HT1080 (cell line): ENCODE measurements around the gene TNFSF4. TPM values are rescaled to one million over a fixed set of nuclear protein-coding genes. Genes with fewer than 3 reads are reported as not detected.
"Not testable (repeated sequence)": the region's sequence is repeated elsewhere in the genome, so short reads cannot be mapped to it uniquely, and the experiment has no call there.

ENCODE experiments used
- DNase-seq: peaks from one replicate; pipeline ENCODE4 v3.0.0-alpha.2; 2015; ENCODE audit warnings: low read depth
- polyA plus RNA-seq, 2 experiments: library from polyadenylated mRNA; depleted of rRNA; stranded (reverse); fragments of >200 nt; gene quantifications; 2 replicates each; pipeline ENCODE4 v1.2.3, GENCODE V29; 2015
- total RNA-seq: library from RNA; depleted of rRNA; stranded (reverse); fragments of >200 nt; shearing (Covaris generic); gene quantifications from 2 replicates; pipeline ENCODE4 v1.2.3, GENCODE V29; 2014; rRNA removed

Gene TNFSF4, protein sequence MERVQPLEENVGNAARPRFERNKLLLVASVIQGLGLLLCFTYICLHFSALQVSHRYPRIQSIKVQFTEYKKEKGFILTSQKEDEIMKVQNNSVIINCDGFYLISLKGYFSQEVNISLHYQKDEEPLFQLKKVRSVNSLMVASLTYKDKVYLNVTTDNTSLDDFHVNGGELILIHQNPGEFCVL
- total RNA-seq = 0.07 TPM in 1 of 2 replicates, not detected in the other
- polyA plus RNA-seq (2015; cell fraction: cytosol; rRNA removed) = 0.21 and 0.24 TPM in 2 replicates
- polyA plus RNA-seq (2015; cell fraction: nucleus; rRNA removed) = 0.03 and 0.18 TPM in 2 replicates

DNA sequence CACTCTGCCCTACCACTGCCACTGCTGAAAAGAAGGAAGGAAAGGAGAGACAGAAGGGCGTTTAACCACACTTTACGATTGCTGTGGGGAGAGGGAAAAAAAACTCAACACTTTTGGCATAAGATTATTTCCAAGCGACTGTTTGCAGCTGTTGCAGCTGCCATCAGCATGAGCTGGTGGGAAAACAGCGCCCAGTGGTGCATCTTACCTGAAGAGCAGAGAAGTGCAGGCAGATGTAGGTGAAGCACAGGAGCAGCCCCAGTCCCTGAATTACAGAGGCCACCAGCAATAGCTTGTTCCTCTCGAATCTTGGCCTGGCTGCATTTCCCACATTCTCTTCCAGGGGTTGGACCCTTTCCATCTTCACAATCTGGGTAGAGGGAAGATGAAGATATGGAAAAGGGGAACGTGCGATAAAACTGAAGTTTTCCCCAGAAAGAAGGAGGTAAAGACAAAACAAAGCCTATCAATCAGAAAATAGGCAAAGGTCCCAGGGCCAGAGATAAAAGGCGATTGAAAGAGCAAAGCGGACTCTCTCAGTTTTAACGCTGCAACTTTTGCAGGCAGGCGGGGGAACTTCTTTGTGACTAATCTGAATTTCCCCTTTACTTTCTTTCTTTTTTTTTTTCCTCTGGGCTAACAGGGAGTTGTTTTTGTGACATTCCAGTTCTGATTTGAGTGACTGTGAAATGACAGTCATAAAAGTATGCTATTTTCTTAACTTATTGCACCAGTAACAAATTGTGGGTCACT is at the start of gene TNFSF4:
Gene TNFSF4 (minus strand): TSS at position 516 of the 753 bp plus-strand sequence. CDS start 155 bp downstream, at position 361.
- DNase-seq = no peak

DNA sequence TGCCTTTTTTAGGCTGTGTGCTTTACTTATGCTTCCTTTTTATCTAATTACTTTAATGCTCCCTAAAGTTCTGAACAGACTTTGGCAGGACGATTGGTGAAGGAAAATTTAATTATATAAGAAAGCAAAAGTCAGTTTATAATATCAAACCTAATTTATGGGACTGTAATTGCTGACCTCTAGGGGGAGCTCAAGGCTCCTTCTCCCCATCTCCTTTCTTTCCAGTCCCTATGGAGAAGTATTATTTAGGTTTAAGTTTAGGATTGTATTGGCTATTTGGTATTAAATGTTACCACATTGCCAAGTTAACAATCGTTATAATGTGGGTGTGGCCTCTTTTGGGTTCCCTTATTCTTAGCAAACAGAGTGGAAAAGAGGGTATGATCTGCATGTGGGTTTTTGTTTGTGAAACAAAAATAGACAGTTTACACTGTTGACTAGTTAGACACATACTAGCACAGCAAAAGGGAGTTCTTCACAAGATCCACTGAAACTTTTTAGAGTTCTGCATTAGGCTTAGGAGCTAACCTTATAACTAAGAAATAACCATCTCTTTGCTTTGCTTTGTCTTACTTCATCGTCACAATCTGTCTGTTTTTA is 48.2 kb upstream of the TNFSF4 start:
- DNase-seq = peak; percentile 30

DNA sequence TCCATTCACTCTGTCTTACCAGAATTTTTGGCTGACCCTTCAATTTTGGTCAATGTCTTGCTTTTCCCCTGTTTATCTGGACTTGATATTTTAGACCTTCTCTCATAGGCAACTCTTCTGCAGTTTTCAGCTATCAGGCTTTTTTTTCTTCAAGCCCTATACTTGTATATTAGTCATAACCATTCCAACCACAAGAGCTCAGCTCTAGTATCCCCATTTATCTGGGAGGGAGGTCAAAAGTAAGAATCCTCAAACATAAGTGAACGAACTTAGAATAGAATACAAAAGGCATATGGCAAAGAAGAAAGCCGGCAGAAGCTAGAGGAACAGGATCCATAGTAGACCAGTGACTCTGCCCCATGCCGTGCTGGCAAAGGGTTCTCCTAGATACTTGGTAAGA is 45.9 kb upstream of the TNFSF4 start:
- peak; percentile 21 for DNase-seq

DNA sequence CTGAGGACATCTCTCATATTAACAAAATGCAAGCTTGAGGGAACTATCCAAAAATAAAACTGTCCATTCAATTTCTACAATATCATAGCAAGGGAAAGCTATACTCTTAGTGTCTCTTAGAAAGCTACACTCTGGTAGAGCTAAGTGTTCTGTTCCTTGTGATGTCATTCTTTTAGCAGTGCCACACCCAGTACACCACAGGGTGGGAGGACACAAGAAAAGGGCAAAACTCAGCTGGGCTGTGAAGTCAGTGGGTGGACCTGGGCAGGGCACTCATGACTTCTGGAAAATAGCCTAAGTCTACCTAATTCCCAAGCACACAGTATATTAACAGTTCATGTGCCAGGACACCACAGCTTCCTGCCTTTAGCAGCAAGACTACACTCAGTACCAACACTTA is 42.2 kb upstream of the TNFSF4 start:
- DNase-seq = no peak

DNA sequence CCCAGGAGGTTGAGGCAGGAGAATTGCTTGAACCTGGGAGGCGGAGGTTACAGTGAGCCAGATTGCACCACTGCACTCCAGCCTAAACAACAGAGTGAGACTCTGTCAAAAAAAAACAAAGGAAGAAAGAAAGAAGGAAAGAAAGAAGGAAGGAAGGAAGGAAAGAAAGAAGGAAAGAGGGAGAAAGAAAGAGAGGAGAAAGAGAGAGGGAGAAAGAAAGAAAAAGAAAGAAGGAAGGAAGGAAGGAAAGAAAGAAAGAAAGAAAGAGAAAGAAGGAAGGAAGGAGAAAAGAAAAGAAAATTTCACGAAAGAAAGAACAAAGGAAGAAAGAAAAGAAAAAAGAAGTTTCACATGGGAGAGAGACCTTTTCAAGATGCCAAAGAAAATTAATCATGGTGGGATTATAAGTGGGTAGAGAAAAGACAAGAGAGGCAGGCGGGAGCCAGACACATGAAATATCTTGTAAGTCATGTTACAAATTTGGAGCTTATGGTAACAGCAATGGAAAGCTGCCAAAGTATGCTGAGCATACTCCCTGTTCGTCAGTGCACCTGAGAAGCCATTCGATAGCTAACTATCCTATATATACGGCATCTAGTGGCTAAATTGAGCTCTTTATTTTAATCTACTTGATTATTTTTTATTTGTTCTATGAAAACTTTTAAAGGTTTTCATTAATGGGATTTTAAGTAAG is 41.3 kb upstream of the TNFSF4 start:
- DNase-seq = no peak

DNA sequence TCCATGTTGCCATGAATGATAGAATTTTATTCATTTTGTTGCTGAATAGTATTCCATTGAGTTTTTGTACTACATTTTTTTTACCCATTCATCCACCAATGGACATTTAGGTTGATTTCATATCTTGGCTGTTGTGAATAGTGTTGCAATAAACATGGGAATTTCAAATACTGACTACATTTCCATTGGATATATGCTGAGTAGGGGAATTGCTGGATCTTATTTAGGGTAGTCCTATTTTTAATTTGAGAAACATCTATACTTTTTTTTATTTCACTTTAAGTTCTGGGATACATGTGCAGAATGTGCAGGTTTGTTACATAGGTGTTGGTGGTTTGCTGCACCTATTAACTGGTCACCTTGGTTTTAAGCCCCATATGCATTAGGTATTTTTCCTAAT is 38.8 kb upstream of the TNFSF4 start:
- DNase-seq = no peak

DNA sequence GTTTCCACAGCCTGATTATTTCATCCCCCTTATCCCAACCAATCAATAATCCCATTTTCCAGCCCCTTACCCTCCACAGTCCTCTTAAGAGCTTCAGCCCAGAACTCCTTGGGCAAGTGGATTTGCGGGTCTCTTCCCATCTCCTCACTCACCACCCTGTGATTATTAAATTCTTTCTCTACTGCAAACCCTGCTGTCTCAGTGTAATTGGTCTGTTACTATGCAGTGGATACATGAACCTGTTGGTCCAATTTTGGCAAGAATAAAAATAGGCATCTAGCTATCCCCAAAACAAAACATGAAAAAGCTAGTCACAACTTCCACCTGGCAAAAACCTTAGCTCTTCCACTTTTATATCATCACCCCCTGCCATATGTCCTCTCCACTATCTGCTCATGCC is 36.2 kb upstream of the TNFSF4 start:
- no peak for DNase-seq

DNA sequence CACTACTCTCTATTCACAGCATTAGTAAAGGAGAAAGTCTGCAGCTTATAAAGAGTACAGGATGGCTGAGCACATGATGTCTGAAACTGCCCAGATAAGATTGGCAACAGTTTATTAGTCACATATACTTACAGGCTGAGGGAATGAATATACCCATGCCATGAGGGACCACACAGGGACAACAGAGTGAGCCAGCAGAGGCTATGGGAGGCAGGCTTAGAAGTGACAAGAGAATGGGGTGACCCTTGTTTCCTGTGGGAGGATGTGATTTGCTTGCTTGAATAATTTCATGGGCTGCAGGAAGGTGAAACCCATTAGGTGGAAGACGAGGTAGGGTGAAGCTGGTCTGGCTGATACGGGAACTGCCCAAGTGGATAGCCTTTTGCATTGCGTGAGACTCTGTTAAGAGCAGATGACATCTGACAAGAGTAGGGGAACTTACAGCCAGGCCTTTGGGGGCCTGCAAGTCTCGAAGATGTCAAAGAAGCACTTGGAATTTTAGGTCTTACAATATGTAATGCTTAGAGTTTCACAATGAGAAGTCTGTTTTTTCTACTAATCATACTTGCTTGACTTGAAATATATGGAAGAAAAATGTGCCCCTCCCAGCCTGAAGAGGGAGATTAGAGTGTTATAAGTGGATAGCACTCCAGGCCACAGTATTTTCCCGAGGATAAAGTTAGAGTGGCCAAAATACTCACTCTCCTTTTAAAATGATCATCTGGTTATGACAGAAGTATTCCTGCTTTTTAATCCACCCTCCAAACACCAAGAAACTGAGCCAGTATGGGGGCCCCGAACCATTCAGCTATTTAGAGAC is 34.6 kb upstream of the TNFSF4 start:
- DNase-seq = no peak

DNA sequence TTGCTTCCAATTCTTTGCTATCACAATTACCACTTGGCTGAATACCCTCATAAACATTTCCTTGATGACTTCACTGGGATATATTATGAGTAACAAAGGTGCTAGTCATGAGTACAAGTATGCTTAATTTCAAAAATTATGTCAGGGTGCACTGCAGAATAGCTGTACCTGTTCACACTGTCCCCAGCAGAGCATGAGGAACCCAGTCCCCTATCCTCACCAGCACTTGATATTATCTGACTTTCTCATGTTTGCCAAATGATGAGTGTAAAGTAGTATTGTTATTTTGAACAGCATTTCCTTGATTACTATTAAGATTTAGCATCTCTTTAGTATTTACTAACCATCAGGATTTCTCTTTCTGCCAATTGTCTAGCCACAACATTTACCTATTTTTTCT is 33.5 kb upstream of the TNFSF4 start:
- DNase-seq = no peak

DNA sequence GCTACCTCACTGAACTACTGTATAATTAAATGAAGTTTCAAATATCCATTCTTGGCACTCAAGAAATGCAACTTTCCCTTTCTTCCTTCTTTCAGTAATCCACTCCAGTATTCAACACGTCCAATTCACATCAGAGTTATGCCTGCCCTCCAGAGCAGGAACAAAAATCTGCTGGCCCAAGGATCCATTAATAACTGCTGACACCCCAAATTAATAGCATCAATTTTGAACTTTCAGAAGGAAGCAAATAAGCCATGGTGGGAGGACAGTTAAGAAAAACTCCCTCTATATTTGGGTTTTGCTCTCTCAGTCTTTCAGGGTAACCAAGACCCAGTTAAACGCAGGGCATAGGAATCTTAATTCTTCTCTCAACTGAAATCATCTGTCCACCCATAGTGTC is 31.9 kb upstream of the TNFSF4 start:
- DNase-seq = no peak

DNA sequence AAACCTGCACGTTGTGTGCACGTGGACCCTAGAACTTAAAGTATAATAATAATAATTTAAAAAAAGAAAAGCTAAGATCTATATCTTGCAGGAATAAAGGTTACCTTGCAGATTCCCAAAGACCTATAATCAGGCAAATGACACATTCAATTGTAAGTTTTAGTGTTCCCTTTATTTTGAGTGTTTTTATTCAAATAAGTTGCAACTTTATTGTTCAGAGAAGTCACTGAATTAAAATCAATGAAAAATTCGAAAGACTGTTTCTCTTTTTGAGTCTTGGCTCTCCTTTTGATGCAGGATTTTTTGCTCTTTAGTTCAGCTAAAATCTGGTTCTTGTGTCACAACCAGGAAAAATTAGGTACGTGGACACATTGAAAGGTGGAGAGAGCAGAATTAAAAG is 27.8 kb upstream of the TNFSF4 start:
- DNase-seq = no peak

DNA sequence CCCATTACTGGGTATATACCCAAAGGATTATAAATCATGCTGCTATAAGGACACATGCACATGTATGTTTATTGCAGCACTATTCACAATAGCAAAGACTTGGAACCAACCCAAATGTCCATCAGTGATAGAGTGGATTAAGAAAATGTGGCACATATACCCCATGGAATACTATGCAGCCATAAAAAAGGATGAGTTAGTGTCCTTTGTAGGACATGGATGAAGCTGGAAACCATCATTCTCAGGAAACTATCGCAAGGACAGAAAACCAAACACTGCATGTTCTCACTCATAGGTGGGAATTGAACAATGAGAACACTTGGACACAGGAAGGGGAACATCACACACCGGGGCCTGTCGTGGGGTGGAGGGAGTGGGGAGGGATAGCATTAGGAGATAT is 27.3 kb upstream of the TNFSF4 start:
- DNase-seq = not testable (repeated sequence)

DNA sequence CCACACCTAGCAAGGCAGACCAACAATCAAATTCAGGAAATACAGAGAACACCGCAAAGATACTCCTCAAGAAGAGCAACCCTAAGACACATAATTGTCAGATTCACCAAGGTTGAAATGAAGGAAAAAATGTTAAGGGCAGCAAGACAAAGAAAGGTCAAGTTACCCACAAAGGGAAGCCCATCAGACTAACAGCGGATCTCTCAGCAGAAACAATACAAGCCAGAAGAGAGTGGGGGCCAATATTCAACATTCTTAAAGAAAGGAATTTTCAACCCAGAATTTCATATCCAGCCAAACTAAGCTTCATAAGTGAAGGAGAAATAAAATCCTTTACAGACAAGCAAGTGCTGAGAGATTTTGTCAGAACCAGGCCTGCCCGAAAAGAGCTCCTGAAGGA is 21.9 kb upstream of the TNFSF4 start:
- DNase-seq = not testable (repeated sequence)

DNA sequence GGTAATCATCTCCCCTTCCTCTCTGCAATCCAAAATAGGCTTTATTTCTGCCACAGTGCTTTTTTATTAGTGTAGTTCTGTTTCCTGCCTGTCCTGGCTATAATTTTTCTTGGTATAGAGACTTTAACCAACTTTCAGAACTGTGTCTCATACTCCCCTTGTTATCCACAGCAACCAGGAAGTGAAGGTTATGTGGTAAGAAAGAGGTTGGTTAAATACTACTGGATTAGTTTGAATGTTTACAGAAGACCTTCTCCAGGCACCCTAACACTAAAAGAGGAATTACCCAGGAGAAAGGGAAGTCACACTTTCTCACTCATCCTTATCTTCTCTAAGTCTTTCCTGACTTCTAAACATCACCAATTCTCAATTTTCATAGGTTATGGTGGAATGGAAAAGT is 17.8 kb upstream of the TNFSF4 start:
- no peak for DNase-seq

DNA sequence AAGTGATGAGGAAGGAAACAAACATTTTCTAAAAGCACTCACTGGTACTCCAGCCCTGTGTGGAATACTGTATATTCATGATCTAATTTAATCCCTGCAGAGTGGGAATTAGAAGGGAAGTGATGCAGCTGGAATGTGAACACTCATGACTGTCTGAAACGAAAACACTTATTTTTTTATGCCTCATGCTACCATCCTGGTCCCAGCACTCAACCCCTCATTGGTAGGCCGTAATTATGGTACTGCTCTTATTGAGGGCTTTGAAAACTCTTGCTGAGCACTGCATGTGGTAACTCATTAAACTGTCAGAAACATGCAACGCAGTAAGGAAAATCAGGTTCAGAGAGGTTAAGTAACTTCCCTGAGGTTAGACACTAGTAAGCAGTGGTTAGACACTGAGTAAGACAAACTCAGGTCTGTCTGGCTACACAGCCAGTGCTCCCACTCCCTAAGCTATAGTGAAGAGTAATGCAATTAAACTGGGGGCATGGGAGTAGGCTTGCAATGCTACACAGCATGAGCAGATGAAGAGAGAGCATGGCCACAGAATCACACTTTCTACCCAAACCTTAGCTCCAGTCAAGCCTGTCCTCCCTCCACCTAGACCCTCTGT is 17.3 kb upstream of the TNFSF4 start:
- DNase-seq = no peak

DNA sequence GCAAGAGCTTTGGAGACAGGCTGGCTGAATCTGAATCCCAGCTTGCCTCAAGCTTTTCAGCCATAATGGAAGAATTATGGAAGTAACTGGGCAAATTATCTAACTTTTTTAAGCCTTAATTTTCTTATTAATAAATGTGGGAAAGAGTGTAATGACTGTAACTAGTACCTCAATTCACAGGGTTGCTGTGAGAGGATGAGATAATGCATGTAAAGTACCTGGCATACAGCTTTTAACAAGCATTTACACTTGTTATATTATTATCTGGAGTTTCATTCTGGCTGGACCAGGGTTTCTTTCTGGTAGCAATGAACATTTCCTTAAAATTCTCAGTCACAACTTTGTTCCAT is 15.9 kb upstream of the TNFSF4 start:
- no peak for DNase-seq

DNA sequence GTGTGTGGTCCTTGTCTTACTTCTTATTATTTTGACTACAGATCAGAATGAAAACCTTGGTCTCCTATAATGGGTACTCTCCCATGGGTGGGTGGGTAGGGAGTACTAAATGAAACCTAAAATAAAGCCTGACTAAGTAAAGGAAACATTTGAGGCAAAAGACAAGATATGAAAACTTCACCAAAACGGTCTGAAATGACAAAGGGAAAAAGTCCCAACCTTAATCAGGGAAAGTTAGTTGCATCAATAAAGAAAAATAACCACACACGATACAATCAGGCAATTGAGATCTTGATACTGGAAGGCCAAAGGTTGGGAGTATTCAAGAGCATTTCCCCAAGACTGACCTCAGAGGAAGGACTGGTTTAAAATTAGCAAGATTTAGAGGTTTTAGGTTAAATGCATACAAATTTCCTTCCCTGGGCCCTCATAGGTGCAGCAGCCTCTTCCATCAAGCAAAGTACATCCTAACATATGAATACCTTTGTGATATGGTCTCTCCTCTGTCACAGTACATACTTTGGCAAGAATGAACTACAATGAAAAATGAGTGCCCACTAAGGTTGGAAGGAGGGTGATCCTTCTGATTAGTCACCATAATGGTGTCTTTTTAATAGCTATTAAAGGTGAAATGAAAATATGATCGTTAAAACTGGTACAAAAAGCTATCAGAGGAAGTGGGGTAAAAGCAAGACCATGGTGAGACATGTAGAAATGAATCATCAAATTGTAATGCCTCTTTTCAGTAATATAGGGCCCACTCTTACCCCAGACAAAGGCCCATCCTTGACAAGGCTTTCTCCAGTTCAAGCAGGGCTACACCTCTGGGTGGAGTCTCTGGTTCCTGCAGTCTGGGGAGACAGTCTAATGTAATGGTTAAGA is 15.3 kb upstream of the TNFSF4 start:
- peak; percentile 41 for DNase-seq

DNA sequence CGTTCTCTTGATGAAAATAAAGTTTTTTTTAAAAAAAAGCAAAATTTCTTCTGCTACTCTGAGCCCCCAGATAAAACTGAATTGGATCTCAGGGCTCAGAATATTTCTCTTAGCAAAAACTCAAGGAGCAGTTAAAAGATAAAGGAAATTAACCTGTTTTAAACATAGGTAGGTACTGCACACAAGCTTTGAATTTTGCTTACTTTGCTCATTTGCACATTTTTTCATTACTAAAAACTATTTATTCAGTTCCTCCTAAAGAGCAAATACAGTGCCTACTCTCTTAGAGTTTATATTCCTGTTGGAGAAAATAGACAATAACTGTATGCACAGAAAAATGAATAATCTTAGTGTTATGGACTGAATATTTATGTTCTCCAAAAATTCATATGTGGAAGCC is 13.0 kb upstream of the TNFSF4 start:
- no peak for DNase-seq

DNA sequence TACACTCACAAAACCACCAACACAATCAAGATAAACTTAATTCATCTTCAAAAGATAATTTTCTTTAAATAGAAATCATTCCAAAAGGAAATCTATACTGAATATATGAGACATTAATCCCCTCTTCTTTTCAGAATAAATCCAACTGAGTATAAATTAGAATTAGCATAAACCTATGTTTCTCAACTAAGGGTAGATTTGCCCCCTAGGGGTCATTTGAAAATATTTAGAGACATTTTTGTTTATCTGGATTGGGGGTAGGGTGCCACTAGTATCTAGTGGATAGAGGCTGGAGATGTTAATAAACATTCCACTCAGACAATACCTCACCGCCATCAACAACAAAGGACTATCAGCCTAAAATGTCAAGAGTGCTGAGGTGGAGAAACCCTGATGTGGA is 6.5 kb upstream of the TNFSF4 start:
- no peak for DNase-seq
